Effector memory CD8-positive, alpha-beta T cell (primary cell): ENCODE measurements around the gene GPR35.
A peak's percentile ranks its signal among the peaks of the same experiment; 100 is the strongest.
"Not testable (repeated sequence)": the region's sequence is repeated elsewhere in the genome, so short reads cannot be mapped to it uniquely, and the experiment has no call there.

Experiments
- ATAC-seq: fragments of 150-1000 bp; cut with Tn5 transposase; replicated peaks from 2 replicates; pipeline ENCODE4 v1.10.0; 2021; ENCODE audit warnings: mild to moderate bottlenecking, moderate library complexity
- DNase-seq, 3 experiments: peaks; one replicate each; pipeline ENCODE4 v3.0.0; 2021
- H3K27ac Mint-ChIP-seq, 2 donors: one replicate each; pipeline ENCODE4 v1.8.0; 2022; ENCODE audit warnings: mild to moderate bottlenecking in 2 of 2, mixed read lengths in 2 of 2, moderate library complexity in 2 of 2
- H3K27me3 Mint-ChIP-seq, 2 donors: one replicate each; pipeline ENCODE4 v1.8.0; 2022; ENCODE audit warnings: mixed read lengths in 2 of 2
- H3K36me3 Mint-ChIP-seq: one replicate; pipeline ENCODE4 v1.8.0; 2022; ENCODE audit warnings: mild to moderate bottlenecking, moderate library complexity, mixed read lengths; ENCODE audit not compliant: insufficient read depth
- H3K4me1 Mint-ChIP-seq, 2 donors: one replicate each; pipeline ENCODE4 v1.8.0; 2022; ENCODE audit warnings: low read depth in 2 of 2, mixed read lengths in 2 of 2
- H3K4me3 Mint-ChIP-seq, 2 donors: one replicate each; pipeline ENCODE4 v1.8.0; 2022; ENCODE audit warnings: mild to moderate bottlenecking in 2 of 2, mixed read lengths in 2 of 2, moderate library complexity in 2 of 2
- H3K9me3 Mint-ChIP-seq, 2 donors: one replicate each; pipeline ENCODE4 v1.8.0; 2022; ENCODE audit warnings: mixed read lengths in 2 of 2

The GPR35 gene

GRCh38 chr2:240662681-240663080, 37.4 kb downstream of the GPR35 start:
- H3K27me3 Mint-ChIP-seq, result peaks cover 22 to 23% of the 10 kb centered on the region in 2 donors
- H3K4me1 Mint-ChIP-seq, result no peaks in the 10 kb centered on the region
- ATAC-seq (no peak), DNase-seq (no peak)
- H3K36me3 Mint-ChIP-seq, result no peaks in the 10 kb centered on the region
- H3K9me3 Mint-ChIP-seq, result peaks cover 3 to 5% of the 10 kb centered on the region in 2 donors
- H3K27ac Mint-ChIP-seq, result no peak overlapping the region
- H3K4me3 Mint-ChIP-seq, result no peak overlapping the region

DNA sequence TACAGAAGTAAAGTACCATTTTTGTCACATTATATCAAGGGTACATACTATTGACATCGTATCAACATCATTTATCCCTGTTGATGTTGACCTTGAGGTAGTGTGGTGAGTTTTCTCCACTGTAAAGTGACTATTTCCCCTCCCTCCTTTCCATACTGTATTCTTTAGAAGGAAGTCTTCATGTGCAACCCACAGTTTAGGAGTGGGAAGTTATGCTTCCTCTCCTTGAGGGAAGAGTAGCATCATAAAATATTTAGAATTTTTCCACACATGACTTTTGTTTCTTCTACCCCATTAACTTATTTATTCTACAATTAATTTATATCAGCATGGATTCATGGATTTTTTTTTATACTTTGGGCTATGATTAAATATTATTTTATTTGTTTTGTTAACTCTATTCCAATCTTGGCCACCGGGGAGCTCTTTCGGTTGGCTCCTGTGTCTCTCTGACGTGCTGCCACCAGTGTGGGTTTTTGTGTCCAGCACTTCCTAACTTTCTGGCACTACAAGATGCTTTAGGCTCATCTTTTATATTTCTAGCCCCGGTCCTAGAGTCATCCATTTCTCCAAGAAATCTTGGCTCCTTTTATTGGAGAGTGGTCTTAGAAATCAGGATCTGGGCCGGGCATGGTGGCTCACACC, 38.4 kb downstream of the GPR35 start:
- ATAC-seq, result no peak
- Mint-ChIP-seq H3K4me3 (no peak overlapping the region), H3K36me3 (no peaks in the 10 kb centered on the region), H3K4me1 (no peaks in the 10 kb centered on the region), H3K9me3 (peaks cover 3 to 5% of the 10 kb centered on the region in 2 donors), H3K27me3 (peaks cover 23 to 30% of the 10 kb centered on the region in 2 donors), H3K27ac (no peak overlapping the region)
- no peak for DNase-seq

- ATAC-seq (no peak), DNase-seq (no peak)
- Mint-ChIP-seq H3K27ac (no peak overlapping the region), H3K4me3 (no peak overlapping the region), H3K4me1 (no peaks in the 10 kb centered on the region), H3K27me3 (peaks cover 23 to 30% of the 10 kb centered on the region in 2 donors), H3K9me3 (peaks cover 3 to 5% of the 10 kb centered on the region in 2 donors), H3K36me3 (no peaks in the 10 kb centered on the region)
Observed at GRCh38 chr2:240664622-240665021, 39.3 kb downstream of the GPR35 start.

DNA sequence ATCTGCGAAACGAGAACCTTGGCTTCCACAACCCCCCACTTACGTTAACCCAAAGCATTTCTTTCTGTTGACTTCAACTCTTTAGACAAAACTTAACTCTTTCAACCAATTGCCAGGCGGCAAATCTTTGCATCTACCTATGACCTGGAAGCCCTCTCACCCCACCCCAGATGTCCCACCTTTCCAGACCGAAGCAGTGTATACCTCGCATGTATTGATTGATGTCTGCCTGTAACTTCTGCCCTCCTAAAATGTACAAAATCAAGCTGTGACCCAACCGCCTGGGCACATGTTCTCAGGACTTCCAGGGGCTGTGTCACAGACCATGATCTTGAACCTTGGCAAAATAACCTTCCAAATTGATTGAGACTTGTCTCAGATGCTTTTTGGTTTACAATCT, 45.1 kb downstream of the GPR35 start:
- Mint-ChIP-seq H3K4me3 (no peak overlapping the region), H3K27me3 (peaks cover 23 to 47% of the 10 kb centered on the region in 2 donors), H3K36me3 (no peaks in the 10 kb centered on the region), H3K9me3 (no peaks in the 10 kb centered on the region), H3K27ac (peak overlapping the region in 1 of 2 donors; percentile 22), H3K4me1 (peaks cover 0 to 3% of the 10 kb centered on the region in 2 donors)
- ATAC-seq (no peak), DNase-seq (no peak)

DNA sequence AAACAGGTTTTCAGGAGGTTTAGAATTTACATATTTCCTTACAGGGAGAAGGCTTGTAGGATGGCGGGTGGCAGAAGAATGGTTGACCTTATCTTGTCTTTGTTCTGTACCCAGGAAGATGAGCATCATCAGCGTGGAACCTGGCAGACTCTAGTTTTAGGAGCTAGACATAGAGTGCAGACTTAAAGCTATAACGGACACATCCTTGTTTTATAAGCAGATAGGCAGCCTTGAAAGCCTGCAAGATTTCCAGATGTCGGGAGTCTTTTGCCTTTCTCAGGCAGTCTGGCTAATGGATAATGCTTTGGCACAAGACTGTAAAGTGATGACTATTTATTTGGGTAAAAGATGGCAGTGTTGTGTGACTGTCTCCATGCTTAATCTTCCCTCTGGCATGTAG, 45.7 kb downstream of the GPR35 start:
- DNase-seq, result no peak
- Mint-ChIP-seq H3K4me1 (peaks cover 0 to 3% of the 10 kb centered on the region in 2 donors), H3K36me3 (no peaks in the 10 kb centered on the region), H3K27me3 (peaks cover 20 to 45% of the 10 kb centered on the region in 2 donors), H3K9me3 (no peaks in the 10 kb centered on the region), H3K4me3 (no peak overlapping the region), H3K27ac (no peak overlapping the region)
- no peak for ATAC-seq

DNA sequence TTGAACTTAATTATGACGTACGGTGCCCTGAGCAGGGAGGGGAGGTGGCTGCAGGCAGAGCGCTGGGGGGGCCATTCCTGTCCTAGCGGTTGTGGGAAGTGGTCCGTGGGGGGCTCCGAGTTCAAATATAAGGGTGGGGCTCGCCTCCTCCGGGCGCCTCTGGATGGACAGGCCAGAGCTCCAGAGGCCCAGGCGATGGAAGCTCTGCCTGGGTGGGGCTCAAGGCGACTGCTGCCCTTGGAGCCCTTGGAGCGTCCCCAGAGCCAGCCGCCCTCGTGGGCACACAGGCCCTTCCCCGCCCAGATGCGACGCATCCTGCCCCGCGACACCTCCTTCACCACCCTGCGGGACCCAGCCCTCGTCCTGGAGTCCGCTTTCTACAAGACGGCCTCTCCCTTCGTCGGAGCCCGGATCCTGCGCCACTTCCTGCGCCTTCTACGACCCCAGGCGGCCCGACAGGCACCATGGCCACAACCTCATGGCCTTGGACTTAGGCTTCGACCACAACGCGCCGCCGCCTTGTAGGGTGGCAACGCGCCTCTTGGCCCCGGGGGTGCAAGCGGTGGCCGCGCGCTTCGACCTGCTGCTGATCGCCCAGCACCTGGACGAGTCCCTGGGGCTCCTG, 46.9 kb downstream of the GPR35 start:
- no peak for ATAC-seq
- no peak overlapping the region for H3K27ac Mint-ChIP-seq
- H3K4me1 Mint-ChIP-seq, result peaks cover 0 to 3% of the 10 kb centered on the region in 2 donors

GRCh38 chr2:240672701-240673190, 47.5 kb downstream of the GPR35 start:
- DNase-seq, result no peak
- no peak for ATAC-seq
- Mint-ChIP-seq H3K4me3 (no peak overlapping the region), H3K4me1 (peaks cover 0 to 3% of the 10 kb centered on the region in 2 donors), H3K9me3 (no peaks in the 10 kb centered on the region), H3K27me3 (peaks cover 8 to 31% of the 10 kb centered on the region in 2 donors), H3K36me3 (no peaks in the 10 kb centered on the region), H3K27ac (no peak overlapping the region)

More for the DNA sequence above, 46.9 kb downstream of the GPR35 start:
- Mint-ChIP-seq H3K36me3 (no peaks in the 10 kb centered on the region), H3K27me3 (peaks cover 13 to 37% of the 10 kb centered on the region in 2 donors), H3K9me3 (no peaks in the 10 kb centered on the region), H3K4me3 (no peak overlapping the region)
- DNase-seq, result no peak

GRCh38 chr2:240674461-240675184, 49.3 kb downstream of the GPR35 start:
- H3K36me3 Mint-ChIP-seq, ATAC-seq, H3K9me3 Mint-ChIP-seq, H3K27ac Mint-ChIP-seq, DNase-seq, H3K4me1 Mint-ChIP-seq: not testable (repeated sequence)
- H3K4me3 Mint-ChIP-seq, result peak overlapping the region in 1 of 2 donors; percentile 47
- H3K27me3 Mint-ChIP-seq, result peaks cover 7 to 25% of the 10 kb centered on the region in 2 donors

GRCh38 chr2:240675345-240675744, 50.1 kb downstream of the GPR35 start:
- not testable (repeated sequence) for H3K4me1 Mint-ChIP-seq, H3K36me3 Mint-ChIP-seq, H3K9me3 Mint-ChIP-seq, DNase-seq, H3K4me3 Mint-ChIP-seq, H3K27ac Mint-ChIP-seq, ATAC-seq
- peaks cover 7 to 25% of the 10 kb centered on the region in 2 donors for H3K27me3 Mint-ChIP-seq

DNA sequence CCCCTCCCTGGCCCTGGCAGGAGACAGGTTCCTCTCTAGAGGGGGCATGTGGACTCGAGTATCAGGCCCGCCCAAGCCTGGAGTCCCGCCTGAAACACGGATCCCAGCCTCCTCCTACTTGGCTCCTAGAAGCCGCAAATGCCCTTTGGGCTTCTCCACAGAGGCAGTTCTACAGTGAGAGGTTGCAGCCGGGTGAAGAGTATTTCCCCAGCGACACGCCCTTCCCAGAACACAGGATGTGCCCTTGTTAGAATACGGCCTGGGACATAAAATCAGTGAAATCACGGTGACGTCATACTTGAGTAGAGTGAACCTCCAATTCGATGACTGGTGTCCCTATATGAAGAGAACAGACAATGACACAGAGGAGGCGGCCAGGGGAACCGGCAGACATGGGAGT, 52.8 kb downstream of the GPR35 start:
- not testable (repeated sequence) for H3K36me3 Mint-ChIP-seq, DNase-seq, H3K9me3 Mint-ChIP-seq, H3K27ac Mint-ChIP-seq, H3K4me3 Mint-ChIP-seq, H3K4me1 Mint-ChIP-seq, ATAC-seq
- H3K27me3 Mint-ChIP-seq, result peaks cover 7 to 10% of the 10 kb centered on the region in 2 donors

DNA sequence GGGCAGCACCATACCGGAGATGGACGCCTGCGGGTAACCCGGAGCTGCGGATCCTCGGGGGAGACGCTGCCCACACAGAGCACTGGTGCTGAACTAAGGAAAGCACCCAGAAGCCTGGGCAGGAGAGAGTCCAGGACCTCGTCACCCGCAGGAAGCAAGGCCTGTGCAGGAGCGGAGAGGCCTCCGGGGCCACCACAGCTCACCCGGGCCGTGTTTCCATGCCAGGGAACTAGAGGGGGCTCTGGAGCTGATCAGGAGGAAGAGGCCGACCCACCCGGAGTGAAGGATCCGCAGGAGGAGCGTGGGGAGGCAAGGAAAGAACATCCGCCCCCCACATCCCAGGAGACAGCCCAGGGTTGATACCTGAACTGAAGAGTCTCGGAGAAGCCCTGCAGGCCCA, 53.6 kb downstream of the GPR35 start:
- not testable (repeated sequence) for ATAC-seq, H3K36me3 Mint-ChIP-seq, H3K4me1 Mint-ChIP-seq, H3K27ac Mint-ChIP-seq, DNase-seq, H3K4me3 Mint-ChIP-seq, H3K9me3 Mint-ChIP-seq
- peaks cover 7 to 10% of the 10 kb centered on the region in 2 donors for H3K27me3 Mint-ChIP-seq

- H3K4me1 Mint-ChIP-seq, H3K27ac Mint-ChIP-seq, ATAC-seq: not testable (repeated sequence)
Observed at GRCh38 chr2:240680185-240680584, 54.9 kb downstream of the GPR35 start.

More at GRCh38 chr2:240680185-240680584, 54.9 kb downstream of the GPR35 start:
- H3K9me3 Mint-ChIP-seq, H3K36me3 Mint-ChIP-seq, DNase-seq, H3K27me3 Mint-ChIP-seq, H3K4me3 Mint-ChIP-seq: not testable (repeated sequence)
